ENCODE measurements around the gene IGSF21. TPM values are rescaled to one million over a fixed set of nuclear protein-coding genes. Genes with fewer than 3 reads are reported as not detected.

The IGSF21 gene
- total and polyA plus RNA-seq, 11 donors, result 0.54 to 2.2 (median 0.94) TPM; not detected in 1

GRCh38 chr1:18373882-18374493 lies 266.4 kb downstream of the IGSF21 start:
- H3K4me3 ChIP-seq, result no peak overlapping the region
- TF ChIP-seq POLR2A (IDR thresholded peaks at IDR 0.05) (no peak), CTCF (IDR thresholded peaks at IDR 0.05) (peak in 3 of 12 donors; percentile 17 to 29 (median 20))
- DNase-seq (no peak), ATAC-seq (no peak)
- intact Hi-C loops (cut with DNase I), result no loop called here
- H3K4me1 ChIP-seq, result no peaks in the 10 kb centered on the region
- no peak overlapping the region for H3K27ac ChIP-seq
- WGBS, 4 donors, result 33 to 41% (median 41%) methylated on average over 13 to 14 of the region's 14 CpGs
- peaks cover 0 to 10% (median 0%) of the 10 kb centered on the region in 12 donors for H3K9me3 ChIP-seq
- no peaks in the 10 kb centered on the region for H3K36me3 ChIP-seq
- H3K27me3 ChIP-seq, result peaks cover 0 to 39% (median 0%) of the 10 kb centered on the region in 9 donors

DNA sequence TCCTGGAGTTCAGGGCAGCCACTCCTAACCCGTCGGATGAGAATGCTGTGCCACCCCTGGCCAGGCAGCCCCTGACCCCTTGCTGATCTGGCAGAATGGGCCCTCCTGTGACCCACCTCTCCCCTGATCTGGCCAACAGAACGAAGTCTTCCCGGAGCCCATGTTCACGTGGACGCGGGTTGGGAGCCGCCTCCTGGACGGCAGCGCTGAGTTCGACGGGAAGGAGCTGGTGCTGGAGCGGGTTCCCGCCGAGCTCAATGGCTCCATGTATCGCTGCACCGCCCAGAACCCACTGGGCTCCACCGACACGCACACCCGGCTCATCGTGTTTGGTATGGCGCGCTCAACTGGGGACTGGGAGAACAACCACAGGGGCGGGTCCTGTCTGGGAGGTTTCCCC lies 269.1 kb downstream of the IGSF21 start:
- Histone ChIP-seq H3K27me3 (peaks cover 0 to 46% (median 0%) of the 10 kb centered on the region in 9 donors), H3K36me3 (no peaks in the 10 kb centered on the region), H3K4me3 (no peak overlapping the region), H3K9me3 (peaks cover 0 to 8% (median 1%) of the 10 kb centered on the region in 12 donors), H3K27ac (no peak overlapping the region), H3K4me1 (no peaks in the 10 kb centered on the region)
- no peak for ATAC-seq
- no peak for DNase-seq
- TF ChIP-seq CTCF (IDR thresholded peaks at IDR 0.05), result no peak
- intact Hi-C loops (cut with DNase I), result no loop called here
- WGBS, 4 donors, result 87 to 91% (median 90%) methylated on average over 22 to 24 of the region's 24 CpGs

DNA sequence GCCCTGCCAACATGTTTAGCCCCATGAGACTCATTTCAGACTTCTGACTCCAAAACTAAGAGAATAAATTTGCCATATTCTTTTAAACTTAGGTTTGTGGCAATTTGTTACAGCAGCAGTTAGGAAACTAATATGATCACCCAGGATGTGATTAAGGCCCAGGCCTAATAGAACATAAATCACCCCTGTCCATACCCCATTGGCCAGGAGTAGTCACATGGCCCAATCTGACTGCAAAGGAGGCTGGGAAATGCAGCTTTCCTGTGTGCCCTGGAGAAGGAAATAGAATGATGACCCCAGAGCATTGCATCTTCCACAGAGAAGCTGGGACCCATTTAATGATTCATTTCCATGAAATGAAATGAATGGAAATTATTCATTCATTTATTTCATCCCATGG lies 272.7 kb downstream of the IGSF21 start:
- Histone ChIP-seq H3K27ac (no peak overlapping the region), H3K9me3 (peaks cover 0 to 8% (median 1%) of the 10 kb centered on the region in 12 donors), H3K4me1 (peaks cover 0 to 6% (median 0%) of the 10 kb centered on the region in 12 donors), H3K4me3 (no peak overlapping the region), H3K36me3 (no peaks in the 10 kb centered on the region), H3K27me3 (peaks cover 0 to 64% (median 1%) of the 10 kb centered on the region in 9 donors)
- DNase-seq (no peak), ATAC-seq (no peak)
- intact Hi-C loops (cut with DNase I), result no loop called here
- no peak for TF ChIP-seq POLR2A (IDR thresholded peaks at IDR 0.05)

DNA sequence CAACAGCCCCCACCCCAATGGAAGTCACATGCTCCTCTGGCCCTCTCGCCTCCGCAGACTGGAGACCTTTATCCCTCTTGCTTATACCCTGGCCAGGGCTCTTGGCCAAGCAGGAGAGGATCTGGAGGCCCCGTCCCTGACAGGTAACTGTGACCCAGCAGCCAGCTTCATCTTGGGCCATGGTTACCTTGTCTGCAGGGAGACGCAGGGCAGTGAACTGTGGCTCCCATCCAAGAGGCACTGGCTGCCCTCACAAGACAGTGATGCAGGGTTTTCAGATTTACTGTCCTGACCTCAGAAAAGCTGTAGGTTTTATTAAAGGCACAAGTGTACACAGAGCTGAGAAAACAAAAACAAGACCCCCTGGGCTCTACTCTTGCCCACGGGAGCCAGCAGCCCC lies 276.5 kb downstream of the IGSF21 start:
- intact Hi-C loops (cut with DNase I), result no loop called here
- ATAC-seq, result no peak
- no peak overlapping the region for H3K4me3 ChIP-seq

More for the DNA sequence above, 276.5 kb downstream of the IGSF21 start:
- peaks cover 0 to 37% (median 0%) of the 10 kb centered on the region in 9 donors for H3K27me3 ChIP-seq
- H3K4me1 ChIP-seq, result peaks cover 0 to 7% (median 0%) of the 10 kb centered on the region in 12 donors
- 7 to 66% (median 60%) methylated on average over 1 to 5 of the region's 5 CpGs for WGBS, 4 donors
- TF ChIP-seq POLR2A (IDR thresholded peaks at IDR 0.05) (no peak), CTCF (IDR thresholded peaks at IDR 0.05) (no peak)
- no peak for DNase-seq
- H3K36me3 ChIP-seq, result no peaks in the 10 kb centered on the region
- H3K9me3 ChIP-seq, result peaks cover 0 to 8% (median 1%) of the 10 kb centered on the region in 12 donors
- H3K27ac ChIP-seq, result no peak overlapping the region
